ENCODE data around the gene MYL10.

GRCh38 chr7:101671371-101672356, 42.6 kb upstream of the MYL10 start:
- TF ChIP-seq, protein P1, sequence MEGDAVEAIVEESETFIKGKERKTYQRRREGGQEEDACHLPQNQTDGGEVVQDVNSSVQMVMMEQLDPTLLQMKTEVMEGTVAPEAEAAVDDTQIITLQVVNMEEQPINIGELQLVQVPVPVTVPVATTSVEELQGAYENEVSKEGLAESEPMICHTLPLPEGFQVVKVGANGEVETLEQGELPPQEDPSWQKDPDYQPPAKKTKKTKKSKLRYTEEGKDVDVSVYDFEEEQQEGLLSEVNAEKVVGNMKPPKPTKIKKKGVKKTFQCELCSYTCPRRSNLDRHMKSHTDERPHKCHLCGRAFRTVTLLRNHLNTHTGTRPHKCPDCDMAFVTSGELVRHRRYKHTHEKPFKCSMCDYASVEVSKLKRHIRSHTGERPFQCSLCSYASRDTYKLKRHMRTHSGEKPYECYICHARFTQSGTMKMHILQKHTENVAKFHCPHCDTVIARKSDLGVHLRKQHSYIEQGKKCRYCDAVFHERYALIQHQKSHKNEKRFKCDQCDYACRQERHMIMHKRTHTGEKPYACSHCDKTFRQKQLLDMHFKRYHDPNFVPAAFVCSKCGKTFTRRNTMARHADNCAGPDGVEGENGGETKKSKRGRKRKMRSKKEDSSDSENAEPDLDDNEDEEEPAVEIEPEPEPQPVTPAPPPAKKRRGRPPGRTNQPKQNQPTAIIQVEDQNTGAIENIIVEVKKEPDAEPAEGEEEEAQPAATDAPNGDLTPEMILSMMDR (IDR thresholded peaks at IDR 0.05; ENCODE audit: extremely low read depth in 1 of 2, insufficient read depth in 1 of 2, low read depth in 1 of 2, low read length in 2 of 2): no peak
- TF ChIP-seq POLR2A (IDR thresholded peaks at IDR 0.05; ENCODE audit: low read depth, low read length) (no peak), EZH2 (IDR thresholded peaks at IDR 0.05; ENCODE audit: borderline replicate concordance, low read depth, low read length, severe bottlenecking) (no peak), MAX (IDR thresholded peaks at IDR 0.05; ENCODE audit: insufficient read depth, insufficient read length) (no peak), POLR2AphosphoS5 (IDR thresholded peaks at IDR 0.05; ENCODE audit: insufficient read depth, low read depth, low read length) (no peak), JUN (IDR thresholded peaks at IDR 0.05; ENCODE audit: borderline replicate concordance, insufficient read depth, insufficient read length, low read depth) (no peak), MYC (IDR thresholded peaks at IDR 0.05; ENCODE audit: low read depth, low read length) (no peak), GATA2 (IDR thresholded peaks at IDR 0.05; ENCODE audit: insufficient read depth, insufficient read length, low read depth, low read length) (no peak)

Measured in endothelial cell of umbilical vein (primary cell).